ENCODE measurements around the gene PRKD2. TPM values are rescaled to one million over a fixed set of nuclear protein-coding genes. Genes with fewer than 3 reads are reported as not detected.

PRKD2 gene
- total and polyA plus RNA-seq, 10 of the 15 experiments (the other 5 are each of a cell fraction or from before 2014, with no cell fraction given), result 2.3 to 98.8 (median 32.9) TPM

DNA sequence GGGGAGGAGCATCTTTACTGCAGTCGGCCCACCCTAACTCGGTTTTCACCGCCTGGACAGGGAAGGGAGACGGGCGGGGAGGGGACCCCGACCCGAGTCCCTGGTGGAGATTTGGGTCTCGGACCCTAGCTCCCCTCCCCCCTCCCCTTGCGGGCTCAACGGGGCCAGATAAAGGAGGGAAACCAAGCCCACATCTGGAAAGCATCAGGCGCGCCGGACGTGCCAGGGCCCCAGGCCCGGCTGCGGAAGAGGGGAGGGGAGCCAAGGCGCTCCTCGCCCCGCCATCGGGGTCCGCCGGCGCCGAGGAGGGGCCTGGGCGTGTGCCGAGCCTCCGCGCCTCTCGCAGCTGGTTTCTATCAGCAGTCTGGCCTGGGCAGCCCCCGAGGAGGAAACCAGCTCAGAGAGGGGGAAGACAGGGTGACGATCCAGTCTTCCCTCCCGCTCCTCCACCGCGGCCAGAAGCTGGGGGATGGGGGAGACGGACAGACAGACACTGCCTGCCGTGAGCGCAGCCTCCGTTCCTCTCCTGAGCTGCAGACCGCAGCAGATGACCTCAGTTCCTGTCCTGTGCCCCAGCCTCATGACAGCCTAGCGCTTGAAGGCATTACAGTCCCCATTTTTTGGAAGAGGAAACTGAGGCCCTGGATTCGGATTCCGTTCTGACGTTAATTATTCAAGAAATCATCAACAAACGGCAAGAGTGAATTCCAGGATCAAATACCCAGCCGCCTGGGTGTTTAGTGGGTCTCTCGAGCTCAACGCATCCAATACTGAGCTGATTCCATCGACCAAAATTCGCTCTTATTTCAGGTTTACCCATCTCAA is 77.3 kb downstream of the PRKD2 start (continued):
- TF ChIP-seq REST (IDR thresholded peaks at IDR 0.05; ENCODE audit: low read depth, low read length) (no peak), HSF1 (IDR thresholded peaks at IDR 0.05; ENCODE audit: low read depth, low read length) (no peak), ELK1 (IDR thresholded peaks at IDR 0.05; ENCODE audit: low read depth, low read length) (no peak), SMAD1 (IDR thresholded peaks at IDR 0.05; ENCODE audit: low read depth, partially characterized antibody) (no peak), ZNF217 (IDR thresholded peaks at IDR 0.05) (no peak), NR2F1 (conservative IDR thresholded peaks at IDR 0.05) (0 out of 2 replicates have a peak, but pooled peaks have one; percentile 40), RAD51 (IDR thresholded peaks at IDR 0.05) (no peak), SMAD5 (IDR thresholded peaks at IDR 0.05; ENCODE audit: low read depth) (no peak), PRDM15 (CRISPR knock-in tag; IDR thresholded peaks at IDR 0.05) (no peak), MXI1 (IDR thresholded peaks at IDR 0.05; ENCODE audit: low read depth, low read length) (no peak), YBX1 (IDR thresholded peaks at IDR 0.05) (no peak), SRF (IDR thresholded peaks at IDR 0.05; ENCODE audit: low read depth in 2 of 2, low read length in 2 of 2) (no peak), SUZ12 (IDR thresholded peaks at IDR 0.05; ENCODE audit: unreplicated experiment) (no peak), STAT1 (conservative IDR thresholded peaks at IDR 0.05) (no peak), ESRRA (IDR thresholded peaks at IDR 0.05; ENCODE audit: low read length) (no peak), NFXL1 (IDR thresholded peaks at IDR 0.05; ENCODE audit: borderline replicate concordance) (no peak), BHLHE40 (IDR thresholded peaks at IDR 0.05; ENCODE audit: borderline replicate concordance in 1 of 2, low read depth in 2 of 2, low read length in 1 of 2) (peak in 1 of 2 experiments; percentile 41; a peak in 1 of 4 replicates), STAT3 (IDR thresholded peaks at IDR 0.05; ENCODE audit: low read depth, low read length) (no peak), SMC3 (IDR thresholded peaks at IDR 0.05; ENCODE audit: borderline replicate concordance, low read length) (no peak), ZNF384 (IDR thresholded peaks at IDR 0.05; ENCODE audit: borderline replicate concordance, low read depth, low read length) (no peak)

Data from GM12878 (cell line).